HepG2 (cell line): Measurements from ENCODE around the gene NRG3. TPM values are rescaled to one million over a fixed set of nuclear protein-coding genes. Genes with fewer than 3 reads are reported as not detected.

Source experiments
- ATAC-seq: fragments of 200-7000 bp; cut with Tn5 transposase; 3 replicates; pipeline ENCODE4 v1.9.1; 2020; ENCODE audit warnings: mild to moderate bottlenecking, moderate library complexity
- BruUV-seq: library from RNA; stranded (reverse); fragments of 400-500 nt; replicated peaks from 2 replicates; lab custom pipeline; 2021; lab: Mats Ljungman, UMichigan
- CTCF ChIA-PET: fragments of 300-600 bp; formaldehyde crosslinking; extraction: SDS; loops from one replicate; lab custom pipeline; 2021; ENCODE audit warnings: low total read pairs, inconsistent platforms, low intra/inter-chr PET ratio; lab: Yijun Ruan, JAX
- POLR2A ChIA-PET: fragments of 350-600 bp; sonication (Branson Sonifier 250); formaldehyde crosslinking; loops from one replicate; lab custom pipeline; 2020; ENCODE audit warnings: antibody characterized with exemption, inconsistent platforms; lab: Yijun Ruan, JAX
- DNase-seq: peaks from one replicate; pipeline ENCODE4 v3.0.0-alpha.2; 2015; ENCODE audit warnings: low spot score
- FAIRE-seq: peaks from 3 replicates; lab custom pipeline; 2011; peaks lifted over from hg19 to GRCh38; lab: Jason Lieb, UNC
- H2AFZ ChIP-seq: one replicate; pipeline ENCODE4 v1.6.1; 2011; ENCODE audit warnings: low read length, inconsistent platforms
- H3K27ac ChIP-seq: fragments of 300-600 bp; 3 replicates; pipeline ENCODE4 v1.8.0; 2011; ENCODE audit warnings: mixed run types, mild to moderate bottlenecking, mixed read lengths, low read length, inconsistent platforms; ENCODE audit not compliant: insufficient read depth; ENCODE audit errors: extremely low read length
- H3K27me3 ChIP-seq, 2 experiments: fragments of 200-600 bp in 1 of 2; 2 replicates in 1 of 2; 3 replicates in 1 of 2; pipeline versions ENCODE4 v1.6.0 to v1.8.0; 2011; ENCODE audit warnings: low read length in 2 of 2, mild to moderate bottlenecking in 2 of 2, moderate library complexity in 2 of 2, inconsistent platforms in 1 of 2; ENCODE audit not compliant: insufficient read depth in 2 of 2, control insufficient read depth in 1 of 2
- H3K36me3 ChIP-seq, 2 experiments: fragments of 200-600 bp in 1 of 2; replicated peaks in 1 of 2; 2 replicates in 1 of 2; 3 replicates in 1 of 2; pipeline versions ENCODE4 v1.5.1 to v1.8.0; 2011; ENCODE audit warnings: low read length in 2 of 2, inconsistent platforms in 1 of 2; ENCODE audit not compliant: insufficient read depth in 2 of 2, control insufficient read depth in 1 of 2
- H3K4me1 ChIP-seq: 2 replicates; pipeline ENCODE4 v1.5.1; 2012; ENCODE audit warnings: low read length, inconsistent platforms; ENCODE audit not compliant: insufficient read depth
- H3K4me2 ChIP-seq: 2 replicates; pipeline ENCODE4 v1.6.0; 2011; ENCODE audit warnings: low read depth, low read length, inconsistent platforms
- H3K4me3 ChIP-seq, 3 experiments: fragments of 200-600 bp in 1 of 3; sonication (generic), shearing (Covaris generic) in 1 of 3; replicated peaks in 1 of 3; 2 replicates each; pipeline ENCODE4 v1.5.1; 2011 to 2016; ENCODE audit warnings: low read length in 3 of 3, inconsistent platforms in 2 of 3, low read depth in 2 of 3, mild to moderate bottlenecking in 2 of 3, control low read depth in 1 of 3, mixed read lengths in 1 of 3; ENCODE audit not compliant: insufficient read depth in 1 of 3
- H3K79me2 ChIP-seq: one replicate; pipeline ENCODE4 v1.6.1; 2011; ENCODE audit warnings: low read length, inconsistent platforms; ENCODE audit not compliant: insufficient read depth
- H3K9ac ChIP-seq: 2 replicates; pipeline ENCODE4 v1.6.0; 2011; ENCODE audit warnings: mild to moderate bottlenecking, low read depth, low read length, inconsistent platforms; ENCODE audit not compliant: insufficient read depth
- H3K9me3 ChIP-seq: 2 replicates; pipeline ENCODE4 v1.5.1; 2012; ENCODE audit warnings: mild to moderate bottlenecking, low read length
- H4K20me1 ChIP-seq: 2 replicates; pipeline ENCODE4 v1.6.0; 2011; ENCODE audit warnings: inconsistent platforms, mild to moderate bottlenecking, low read length, moderate library complexity; ENCODE audit not compliant: insufficient read depth
- ELF1 ChIP-seq: sonication (generic); formaldehyde crosslinking; IDR thresholded peaks from 2 replicates; pipeline ENCODE4 v1.4.0; 2020; ENCODE audit warnings: missing genetic modification reagents
- JUN ChIP-seq: sonication (generic); formaldehyde crosslinking; IDR thresholded peaks from 2 replicates; pipeline ENCODE4 v1.4.0; 2020; ENCODE audit warnings: mild to moderate bottlenecking, missing genetic modification reagents
- KLF16 ChIP-seq, 2 experiments: sonication (generic) in 1 of 2; formaldehyde crosslinking in 1 of 2; IDR thresholded peaks; 2 replicates each; pipeline versions ENCODE4 v1.6.1 to v1.8.0; 2016 to 2023; ENCODE audit warnings: missing genetic modification reagents in 2 of 2, missing compliant biosample characterization in 1 of 2
- MAF1 ChIP-seq: sonication (generic); formaldehyde crosslinking; IDR thresholded peaks from 2 replicates; pipeline ENCODE4 v1.5.0; 2020; ENCODE audit warnings: missing genetic modification reagents, borderline replicate concordance
- SOX5 ChIP-seq: IDR thresholded peaks from 2 replicates; pipeline ENCODE4 v1.6.1; 2016; ENCODE audit warnings: borderline replicate concordance
- YY1 ChIP-seq: IDR thresholded peaks from 2 replicates; pipeline ENCODE4 v1.6.1; 2011; ENCODE audit warnings: low read length, low read depth, moderate library complexity, mild to moderate bottlenecking; ENCODE audit not compliant: insufficient read depth, insufficient replicate concordance
- ZGPAT ChIP-seq: IDR thresholded peaks from 2 replicates; pipeline ENCODE4 v1.6.1; 2016; ENCODE audit warnings: mild to moderate bottlenecking
- ZNF251 ChIP-seq: sonication (generic); formaldehyde crosslinking; IDR thresholded peaks from 2 replicates; pipeline ENCODE4 v1.9.0; 2021; ENCODE audit warnings: mild to moderate bottlenecking, missing genetic modification reagents
- ZNF3 ChIP-seq: IDR thresholded peaks from 2 replicates; pipeline ENCODE4 v1.7.0; 2017; ENCODE audit warnings: inconsistent platforms
- ZNF451 ChIP-seq: sonication (generic); formaldehyde crosslinking; IDR thresholded peaks from 2 replicates; pipeline ENCODE4 v1.5.0; 2020; ENCODE audit warnings: mild to moderate bottlenecking, missing genetic modification reagents
- ZNF580 ChIP-seq: IDR thresholded peaks from 2 replicates; pipeline ENCODE4 v1.6.1; 2016; ENCODE audit warnings: low read depth, borderline replicate concordance
- ZNF629 ChIP-seq: sonication (generic); formaldehyde crosslinking; conservative IDR thresholded peaks from 2 replicates; pipeline ENCODE4 v1.5.0; 2020; ENCODE audit warnings: missing genetic modification reagents
- ZNF7 ChIP-seq: IDR thresholded peaks from 2 replicates; pipeline ENCODE4 v1.6.1; 2016; ENCODE audit warnings: missing biosample characterization, missing genetic modification reagents
- WGBS: methylation state at CpG from one replicate; pipeline ENCODE4 v1.1.6; 2017; ENCODE audit warnings: low lambda C conversion rate; 5-methylcytosine and 5-hydroxymethylcytosine counted together
- in situ Hi-C: cut with HindIII; loops from 2 replicates; pipeline ENCODE4 v1.10.0; 2017; ENCODE audit warnings: low pct_unique_long_range_greater_than_20kb; ENCODE audit not compliant: extremely low pct_ligation_motif_present
- intact Hi-C: fragments of 100-400 bp; cut with micrococcal nuclease; formaldehyde crosslinking; loops from one replicate; pipeline ENCODE4 v1.10.0; 2022; ENCODE audit not compliant: unreplicated experiment
- polyA plus RNA-seq, 8 experiments: library from polyadenylated mRNA; depleted of rRNA in 3 of 8; stranded (reverse) in 7 of 8; unstranded in 1 of 8; fragments of >200 nt; fragmentation: Illumina TruSeq in 4 of 8; extraction: Trizol in 4 of 8; gene quantifications; 2 replicates each; pipeline versions ENCODE4 v1.2.1 to v1.2.3, GENCODE V29; 2011 to 2016; ENCODE audit warnings: low read depth in 4 of 8, missing spikeins in 1 of 8, mixed read lengths in 1 of 8; ENCODE audit not compliant: insufficient read depth in 1 of 8
- total RNA-seq, 5 experiments: library from RNA; depleted of rRNA; stranded (reverse); fragments of >200 nt; fragmentation: Illumina TruSeq; extraction: Trizol; gene quantifications; 2 replicates each; pipeline ENCODE4 v1.2.3, GENCODE V29; 2016; ENCODE audit warnings: low read depth in 1 of 5

The NRG3 gene
- total and polyA plus RNA-seq, 2 of the 13 experiments (the other 11 are each of a cell fraction or from before 2014, with no cell fraction given) = not detected

- TF ChIP-seq ZNF7 (CRISPR knock-in tag) (no peak), ELF1 (CRISPR knock-in tag) (no peak), MAF1 (CRISPR knock-in tag) (no peak), ZNF580 (CRISPR knock-in tag) (no peak), KLF16 (CRISPR knock-in tag; IDR thresholded peaks at IDR 0.05) (no peak)
Measured at GRCh38 chr10:82377608-82378007, 502.6 kb downstream of the NRG3 start (continued).

GRCh38 chr10:82378146-82378545 lies 503.2 kb downstream of the NRG3 start:
- Histone ChIP-seq H3K27me3 (no peaks in the 10 kb centered on the region), H3K4me2 (no peak overlapping the region), H4K20me1 (no peaks in the 10 kb centered on the region), H3K4me1 (no peaks in the 10 kb centered on the region), H2AFZ (no peak overlapping the region), H3K27ac (no peak overlapping the region), H3K79me2 (no peaks in the 10 kb centered on the region), H3K9ac (no peak overlapping the region), H3K36me3 (no peaks in the 10 kb centered on the region), H3K4me3 (no peak overlapping the region), H3K9me3 (peaks cover 66% of the 10 kb centered on the region)
- no peak for DNase-seq
- ChIA-PET CTCF (no interaction called here), POLR2A (no interaction called here)
- in situ Hi-C loops = no loop called here
- WGBS = 5% methylated on average over 2 of the region's 2 CpGs
- no TSS peak for BruUV-seq
- no peak for FAIRE-seq
- TF ChIP-seq SOX5 (no peak), ZNF451 (CRISPR knock-in tag) (no peak), ZGPAT (CRISPR knock-in tag) (no peak), YY1 (no peak), ZNF629 (CRISPR knock-in tag) (no peak), ZNF3 (no peak), JUN (no peak), ZNF251 (CRISPR knock-in tag) (no peak)
- intact Hi-C loops = loop anchor here (5.0 kb wide), 1 partner anchor 226 kb away; no protein-coding TSS in a partner anchor
- ATAC-seq = no peak
